OCI-LY1 (cell line): ENCODE results near the gene FYN.

Source experiments
- H2AFZ ChIP-seq: fragments of 200-600 bp; sonication (generic), shearing (Covaris generic); 2 replicates; pipeline ENCODE4 v1.6.0; 2014; ENCODE audit warnings: antibody characterized with exemption, mild to moderate bottlenecking, low read length
- H3F3A ChIP-seq: fragments of 200-600 bp; sonication (generic), shearing (Covaris generic); 2 replicates; pipeline ENCODE4 v1.6.0; 2014; ENCODE audit warnings: mild to moderate bottlenecking, antibody characterized with exemption, low read length, moderate library complexity; ENCODE audit not compliant: insufficient read depth
- H3K27ac ChIP-seq: fragments of 200-600 bp; sonication (generic); 2 replicates; pipeline ENCODE4 v1.5.1; 2014; ENCODE audit warnings: low read length, mixed run types, mild to moderate bottlenecking, low read depth; ENCODE audit not compliant: poor library complexity, severe bottlenecking
- H3K27me3 ChIP-seq: fragments of 200-600 bp; sonication (generic); 2 replicates; pipeline ENCODE4 v1.6.0; 2014; ENCODE audit warnings: antibody characterized with exemption, mild to moderate bottlenecking, low read length, moderate library complexity; ENCODE audit not compliant: insufficient read depth
- H3K36me3 ChIP-seq: fragments of 200-600 bp; sonication (generic); 2 replicates; pipeline ENCODE4 v1.6.1; 2014; ENCODE audit warnings: mild to moderate bottlenecking, antibody characterized with exemption, low read length, moderate library complexity, mixed read lengths; ENCODE audit not compliant: insufficient read depth
- H3K4me1 ChIP-seq: fragments of 200-600 bp; sonication (generic); 2 replicates; pipeline ENCODE4 v1.5.1; 2014; ENCODE audit warnings: mild to moderate bottlenecking, low read length, moderate library complexity; ENCODE audit not compliant: insufficient read depth, severe bottlenecking
- H3K4me2 ChIP-seq: fragments of 200-600 bp; sonication (generic), shearing (Covaris generic); 2 replicates; pipeline ENCODE4 v1.6.1; 2014; ENCODE audit warnings: low read length
- H3K4me3 ChIP-seq: fragments of 200-600 bp; sonication (generic); 2 replicates; pipeline ENCODE4 v1.5.1; 2014; ENCODE audit warnings: low read length, low read depth, mild to moderate bottlenecking, mixed read lengths; ENCODE audit not compliant: poor library complexity, severe bottlenecking
- H3K79me2 ChIP-seq: fragments of 200-600 bp; shearing (Covaris generic); 2 replicates; pipeline ENCODE4 v1.6.1; 2016; ENCODE audit warnings: mixed run types, low read length, mixed read lengths; ENCODE audit not compliant: insufficient read depth
- H3K9ac ChIP-seq: fragments of 200-600 bp; sonication (generic), shearing (Covaris generic); 2 replicates; pipeline ENCODE4 v1.6.1; 2014; ENCODE audit warnings: mild to moderate bottlenecking, low read length, mixed read lengths
- H3K9me2 ChIP-seq: fragments of 200-600 bp; sonication (generic), shearing (Covaris generic); 2 replicates; pipeline ENCODE4 v1.6.1; 2014; ENCODE audit warnings: low read depth, mild to moderate bottlenecking, low read length, mixed read lengths
- H3K9me3 ChIP-seq: fragments of 200-600 bp; shearing (Covaris generic); 2 replicates; pipeline ENCODE4 v1.6.1; 2014; ENCODE audit warnings: low read length, mixed read lengths
- H4K20me1 ChIP-seq: fragments of 200-600 bp; sonication (generic), shearing (Covaris generic); 2 replicates; pipeline ENCODE4 v1.6.0; 2016; ENCODE audit warnings: mild to moderate bottlenecking, low read length; ENCODE audit not compliant: insufficient read depth
- EZH2 ChIP-seq: fragments of 200-600 bp; sonication (generic), shearing (Covaris generic); IDR thresholded peaks from 2 replicates; pipeline ENCODE4 v1.8.0; 2017; ENCODE audit warnings: borderline replicate concordance, mixed run types, mild to moderate bottlenecking, antibody characterized with exemption, low read length, moderate library complexity, mixed read lengths
- TF ChIP-seq, protein P1 (sequence below): fragments of 200-600 bp; sonication (generic), shearing (Covaris generic); IDR thresholded peaks from 2 replicates; pipeline ENCODE4 v1.5.1; 2017; ENCODE audit warnings: mild to moderate bottlenecking, antibody characterized with exemption, low read length, moderate library complexity, mixed read lengths

FYN gene

DNA sequence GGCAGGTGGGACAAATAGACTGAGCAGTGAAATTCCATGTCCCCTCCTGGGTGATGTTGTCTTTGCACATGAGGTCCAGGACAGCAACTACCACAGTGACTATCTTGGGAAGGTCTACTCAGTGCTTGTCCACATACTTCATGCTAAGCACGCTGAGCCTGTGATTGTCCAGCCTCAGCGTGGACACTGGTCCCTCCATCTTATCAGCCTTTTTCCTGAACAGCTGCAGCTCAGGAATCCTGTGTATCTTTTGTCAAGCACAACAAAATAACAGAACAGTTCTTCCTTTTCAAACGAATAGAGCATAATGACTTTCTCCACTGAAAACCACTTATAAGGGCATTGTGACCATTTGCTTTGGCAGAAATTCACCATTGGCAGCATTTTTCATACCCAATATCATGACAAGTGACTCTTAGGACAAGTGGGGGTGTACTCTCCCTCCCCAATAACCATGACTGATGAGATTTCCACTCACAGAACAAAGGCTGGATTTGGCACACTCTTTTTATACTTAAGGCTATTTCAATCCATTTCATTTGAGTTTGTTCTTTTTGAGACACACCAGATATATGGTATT lies 90.3 kb downstream of the FYN start:
- Histone ChIP-seq H3K36me3 (no peaks in the 10 kb centered on the region), H3K4me2 (no peak overlapping the region), H3F3A (no peaks in the 10 kb centered on the region), H3K4me1 (no peaks in the 10 kb centered on the region), H4K20me1 (no peaks in the 10 kb centered on the region), H2AFZ (no peak overlapping the region), H3K9me2 (no peaks in the 10 kb centered on the region), H3K4me3 (no peak overlapping the region), H3K9me3 (no peaks in the 10 kb centered on the region), H3K27ac (no peak overlapping the region), H3K27me3 (no peaks in the 10 kb centered on the region), H3K9ac (no peak overlapping the region), H3K79me2 (no peaks in the 10 kb centered on the region)
- TF ChIP-seq EZH2, result no peak
- TF ChIP-seq, protein P1, sequence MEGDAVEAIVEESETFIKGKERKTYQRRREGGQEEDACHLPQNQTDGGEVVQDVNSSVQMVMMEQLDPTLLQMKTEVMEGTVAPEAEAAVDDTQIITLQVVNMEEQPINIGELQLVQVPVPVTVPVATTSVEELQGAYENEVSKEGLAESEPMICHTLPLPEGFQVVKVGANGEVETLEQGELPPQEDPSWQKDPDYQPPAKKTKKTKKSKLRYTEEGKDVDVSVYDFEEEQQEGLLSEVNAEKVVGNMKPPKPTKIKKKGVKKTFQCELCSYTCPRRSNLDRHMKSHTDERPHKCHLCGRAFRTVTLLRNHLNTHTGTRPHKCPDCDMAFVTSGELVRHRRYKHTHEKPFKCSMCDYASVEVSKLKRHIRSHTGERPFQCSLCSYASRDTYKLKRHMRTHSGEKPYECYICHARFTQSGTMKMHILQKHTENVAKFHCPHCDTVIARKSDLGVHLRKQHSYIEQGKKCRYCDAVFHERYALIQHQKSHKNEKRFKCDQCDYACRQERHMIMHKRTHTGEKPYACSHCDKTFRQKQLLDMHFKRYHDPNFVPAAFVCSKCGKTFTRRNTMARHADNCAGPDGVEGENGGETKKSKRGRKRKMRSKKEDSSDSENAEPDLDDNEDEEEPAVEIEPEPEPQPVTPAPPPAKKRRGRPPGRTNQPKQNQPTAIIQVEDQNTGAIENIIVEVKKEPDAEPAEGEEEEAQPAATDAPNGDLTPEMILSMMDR, result no peak

DNA sequence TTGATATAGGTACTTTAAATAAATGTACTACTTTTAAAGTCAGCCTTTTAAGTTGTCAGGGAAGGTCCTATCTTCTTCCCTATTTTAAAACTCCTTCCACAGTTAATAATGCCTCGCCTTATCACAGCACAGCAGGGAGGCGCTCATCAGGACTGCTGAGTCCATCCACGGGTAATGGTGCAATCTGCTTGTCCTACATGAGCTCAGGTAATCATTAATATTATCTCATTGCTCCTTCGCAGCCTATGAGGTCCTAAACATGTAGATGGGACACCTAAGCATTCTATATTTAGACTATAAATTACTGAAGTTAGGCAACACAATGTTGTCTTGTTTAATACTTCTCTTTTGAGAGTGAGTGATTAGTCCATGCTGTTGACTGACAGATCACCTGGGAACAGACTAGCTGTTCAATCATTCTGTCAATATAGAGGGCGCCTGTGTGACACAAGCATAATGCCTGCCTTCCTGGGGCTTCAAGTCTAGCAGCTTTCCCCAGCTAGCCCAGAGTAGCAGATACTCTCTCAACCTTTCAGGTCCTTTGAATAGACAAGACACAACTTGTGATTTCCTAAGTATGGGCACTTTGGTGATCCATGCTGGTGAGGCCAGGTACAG lies 91.0 kb downstream of the FYN start:
- TF ChIP-seq EZH2, result no peak
- TF ChIP-seq, protein P1, result no peak
- no peak overlapping the region for H2AFZ ChIP-seq
- no peaks in the 10 kb centered on the region for H3K27me3 ChIP-seq
- no peak overlapping the region for H3K27ac ChIP-seq
- H3K9ac ChIP-seq, result no peak overlapping the region
- H3K4me3 ChIP-seq, result no peak overlapping the region
- no peaks in the 10 kb centered on the region for H3K79me2 ChIP-seq
- H3K9me2 ChIP-seq, result no peaks in the 10 kb centered on the region
- no peaks in the 10 kb centered on the region for H3K9me3 ChIP-seq
- H3K36me3 ChIP-seq, result no peaks in the 10 kb centered on the region
- H3F3A ChIP-seq, result no peaks in the 10 kb centered on the region
- H3K4me2 ChIP-seq, result no peak overlapping the region
- no peaks in the 10 kb centered on the region for H4K20me1 ChIP-seq
- H3K4me1 ChIP-seq, result no peaks in the 10 kb centered on the region

DNA sequence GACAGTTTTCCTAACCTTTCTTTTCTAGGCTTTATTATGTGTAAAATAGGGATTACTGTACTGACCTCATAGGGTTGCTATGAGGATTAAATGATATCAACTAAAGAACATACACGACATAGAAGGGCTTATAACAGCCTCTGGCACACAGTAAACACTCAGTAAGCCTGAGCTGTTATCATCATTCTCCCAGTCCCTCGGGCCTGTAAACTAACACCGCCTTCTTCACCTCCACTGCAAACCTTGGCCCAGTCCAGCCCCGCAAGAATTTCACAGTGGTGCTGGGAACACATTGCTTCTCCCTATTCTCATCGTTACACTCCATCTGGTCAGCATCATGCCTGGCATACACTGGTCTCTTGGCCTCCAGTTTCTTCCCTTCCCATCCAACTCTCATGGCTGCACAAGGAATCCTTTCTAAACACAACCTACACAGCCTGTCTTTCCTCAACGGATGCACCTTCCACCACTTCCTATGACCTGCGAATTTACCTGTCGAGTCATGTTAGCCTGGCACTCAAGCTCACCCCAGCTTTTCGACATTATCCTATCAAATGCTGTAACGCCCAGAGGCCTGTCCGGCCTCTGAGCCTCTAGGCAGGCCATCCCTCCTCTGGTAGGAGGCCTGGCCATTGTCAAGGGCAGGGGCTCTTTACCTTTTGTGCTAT lies 92.1 kb downstream of the FYN start:
- no peaks in the 10 kb centered on the region for H3K9me3 ChIP-seq
- H3K79me2 ChIP-seq, result no peaks in the 10 kb centered on the region
- TF ChIP-seq EZH2, result no peak
- TF ChIP-seq, protein P1, result no peak
- H3K27ac ChIP-seq, result no peak overlapping the region
- no peaks in the 10 kb centered on the region for H3K9me2 ChIP-seq
- H3K4me1 ChIP-seq, result no peaks in the 10 kb centered on the region
- H3K4me2 ChIP-seq, result no peak overlapping the region
- H2AFZ ChIP-seq, result no peak overlapping the region
- H3K9ac ChIP-seq, result no peak overlapping the region
- no peaks in the 10 kb centered on the region for H3F3A ChIP-seq
- no peak overlapping the region for H3K4me3 ChIP-seq
- no peaks in the 10 kb centered on the region for H3K36me3 ChIP-seq
- no peaks in the 10 kb centered on the region for H3K27me3 ChIP-seq
- H4K20me1 ChIP-seq, result no peaks in the 10 kb centered on the region
